Loucy (cell line): ENCODE measurements around the gene NSD2.

Experiments used
- H2AFZ ChIP-seq: fragments of 200-600 bp; sonication (generic); 2 replicates; pipeline ENCODE4 v1.6.0; 2016; ENCODE audit warnings: antibody characterized with exemption, mild to moderate bottlenecking, low read length, moderate library complexity
- H3F3A ChIP-seq: fragments of 200-600 bp; 2 replicates; pipeline ENCODE4 v1.6.0; 2016; ENCODE audit warnings: antibody characterized with exemption, low read depth, mild to moderate bottlenecking
- H3K27me3 ChIP-seq: fragments of 200-600 bp; sonication (generic); 2 replicates; pipeline ENCODE4 v1.6.1; 2014; ENCODE audit warnings: low read length, mild to moderate bottlenecking; ENCODE audit not compliant: insufficient read depth, poor library complexity, severe bottlenecking
- H3K36me3 ChIP-seq: fragments of 200-600 bp; sonication (generic); 2 replicates; pipeline ENCODE4 v1.6.1; 2016; ENCODE audit warnings: low read length; ENCODE audit not compliant: insufficient read depth
- H3K4me1 ChIP-seq: fragments of 200-600 bp; sonication (generic); 2 replicates; pipeline ENCODE4 v1.5.1; 2014; ENCODE audit warnings: low read length, mild to moderate bottlenecking; ENCODE audit not compliant: insufficient read depth, poor library complexity, severe bottlenecking
- H3K4me2 ChIP-seq: fragments of 200-600 bp; sonication (generic); 2 replicates; pipeline ENCODE4 v1.6.0; 2014; ENCODE audit warnings: antibody characterized with exemption, low read length, low read depth, mild to moderate bottlenecking; ENCODE audit not compliant: poor library complexity, severe bottlenecking
- H3K4me3 ChIP-seq: fragments of 200-600 bp; sonication (generic); 2 replicates; pipeline ENCODE4 v1.5.1; 2014; ENCODE audit warnings: low read length, mild to moderate bottlenecking, mixed read lengths; ENCODE audit not compliant: poor library complexity, severe bottlenecking
- H3K79me2 ChIP-seq: fragments of 200-600 bp; sonication (generic); 2 replicates; pipeline ENCODE4 v1.6.1; 2014; ENCODE audit warnings: low read length; ENCODE audit not compliant: insufficient read depth
- H3K9ac ChIP-seq: fragments of 200-600 bp; sonication (generic); 2 replicates; pipeline ENCODE4 v1.6.0; 2014; ENCODE audit warnings: mild to moderate bottlenecking, low read depth, low read length, moderate library complexity; ENCODE audit not compliant: poor library complexity, severe bottlenecking
- H3K9me2 ChIP-seq: fragments of 200-600 bp; sonication (generic); replicated peaks from 2 replicates; pipeline ENCODE4 v1.6.1; 2016; ENCODE audit warnings: low read depth, low read length, mixed read lengths
- H3K9me3 ChIP-seq: fragments of 200-600 bp; sonication (generic); 2 replicates; pipeline ENCODE4 v1.6.1; 2014; ENCODE audit warnings: mild to moderate bottlenecking, antibody characterized with exemption, low read length, low read depth; ENCODE audit not compliant: insufficient read depth
- H4K20me1 ChIP-seq: fragments of 200-600 bp; sonication (generic); 2 replicates; pipeline ENCODE4 v1.6.0; 2014; ENCODE audit warnings: antibody characterized with exemption, low read length, mild to moderate bottlenecking; ENCODE audit not compliant: insufficient read depth, poor library complexity, severe bottlenecking
- EZH2phosphoT487 ChIP-seq: fragments of 200-600 bp; IDR thresholded peaks from 2 replicates; pipeline ENCODE4 v1.6.1; 2018; ENCODE audit warnings: antibody characterized with exemption, mild to moderate bottlenecking, moderate library complexity, borderline replicate concordance
- TF ChIP-seq, protein P1 (sequence below): fragments of 200-600 bp; sonication (generic); conservative IDR thresholded peaks from 2 replicates; pipeline ENCODE4 v1.5.1; 2014; ENCODE audit warnings: mild to moderate bottlenecking, antibody characterized with exemption, low read length

The NSD2 gene

DNA sequence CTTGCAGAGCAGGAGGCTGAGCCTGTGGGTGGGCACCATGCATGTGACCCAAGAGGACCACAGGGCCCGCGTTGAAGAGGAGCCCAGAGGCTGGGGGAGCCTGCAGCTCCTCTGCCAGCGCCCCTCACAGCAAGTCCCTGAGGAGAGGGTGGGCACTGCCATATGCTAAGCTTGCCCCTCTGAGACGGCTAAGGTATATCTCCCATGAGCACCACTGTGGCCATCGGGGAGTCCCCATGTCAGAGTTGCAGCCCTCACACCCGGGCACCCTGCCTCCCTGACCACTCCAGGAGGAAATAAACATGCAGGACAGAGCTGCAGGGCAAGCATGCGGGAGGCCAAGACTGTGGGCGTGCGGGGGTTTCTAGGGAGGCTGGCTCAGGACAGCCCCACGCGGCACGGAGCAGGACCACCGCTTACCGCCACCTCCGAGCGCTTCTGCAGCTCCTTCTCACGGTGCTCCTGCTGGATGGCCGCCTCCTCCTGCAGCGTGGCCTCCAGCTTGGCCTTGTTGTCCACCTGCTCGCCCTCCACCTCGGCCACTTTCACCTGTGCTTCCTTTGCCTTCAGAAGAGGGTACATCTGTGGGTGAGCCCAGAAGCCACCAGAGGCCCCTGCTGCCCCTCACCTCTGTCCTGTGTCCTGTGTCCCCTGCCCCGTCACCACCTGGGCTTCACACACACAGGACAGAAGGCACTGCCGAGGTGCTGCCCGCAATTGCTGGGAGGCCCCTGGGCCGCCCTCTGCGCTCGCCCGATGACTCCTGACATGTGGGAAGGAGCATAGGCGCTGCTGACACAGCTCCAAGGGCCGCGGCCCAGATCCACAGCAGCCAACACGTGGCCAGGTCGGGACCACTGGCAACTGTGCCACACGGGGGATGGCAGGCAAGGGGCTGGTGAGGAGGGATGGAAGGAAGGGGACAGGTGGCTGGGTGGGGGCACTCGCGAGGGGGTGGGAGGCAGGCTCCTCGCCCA, 48.3 kb upstream of the NSD2 start:
- H2AFZ ChIP-seq = no peak overlapping the region

DNA sequence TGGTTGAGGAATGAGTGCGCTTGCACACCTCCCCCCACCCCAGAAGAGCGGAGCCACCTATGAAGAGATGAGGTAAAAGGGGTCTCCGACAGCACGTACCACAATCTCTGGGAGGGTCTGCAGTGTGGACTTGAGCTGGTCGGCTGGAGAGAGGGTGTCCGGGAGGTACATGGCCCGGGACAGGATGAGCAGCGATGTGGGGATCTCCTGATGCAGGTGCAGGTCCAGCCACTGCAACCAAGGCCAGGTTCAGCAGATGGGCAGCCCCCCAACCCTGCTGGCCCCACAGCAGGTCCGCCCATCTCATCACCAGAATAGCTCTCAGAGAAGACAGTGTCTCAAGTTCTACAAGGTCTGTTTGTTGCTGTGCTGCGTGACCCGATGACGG, 47.7 kb upstream of the NSD2 start:
- no peak overlapping the region for H3K9ac ChIP-seq
- H2AFZ ChIP-seq = no peak overlapping the region
- H3K9me3 ChIP-seq = no peaks in the 10 kb centered on the region
- H3K27me3 ChIP-seq = no peaks in the 10 kb centered on the region
- TF ChIP-seq, protein P1, sequence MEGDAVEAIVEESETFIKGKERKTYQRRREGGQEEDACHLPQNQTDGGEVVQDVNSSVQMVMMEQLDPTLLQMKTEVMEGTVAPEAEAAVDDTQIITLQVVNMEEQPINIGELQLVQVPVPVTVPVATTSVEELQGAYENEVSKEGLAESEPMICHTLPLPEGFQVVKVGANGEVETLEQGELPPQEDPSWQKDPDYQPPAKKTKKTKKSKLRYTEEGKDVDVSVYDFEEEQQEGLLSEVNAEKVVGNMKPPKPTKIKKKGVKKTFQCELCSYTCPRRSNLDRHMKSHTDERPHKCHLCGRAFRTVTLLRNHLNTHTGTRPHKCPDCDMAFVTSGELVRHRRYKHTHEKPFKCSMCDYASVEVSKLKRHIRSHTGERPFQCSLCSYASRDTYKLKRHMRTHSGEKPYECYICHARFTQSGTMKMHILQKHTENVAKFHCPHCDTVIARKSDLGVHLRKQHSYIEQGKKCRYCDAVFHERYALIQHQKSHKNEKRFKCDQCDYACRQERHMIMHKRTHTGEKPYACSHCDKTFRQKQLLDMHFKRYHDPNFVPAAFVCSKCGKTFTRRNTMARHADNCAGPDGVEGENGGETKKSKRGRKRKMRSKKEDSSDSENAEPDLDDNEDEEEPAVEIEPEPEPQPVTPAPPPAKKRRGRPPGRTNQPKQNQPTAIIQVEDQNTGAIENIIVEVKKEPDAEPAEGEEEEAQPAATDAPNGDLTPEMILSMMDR = no peak
- no peak for TF ChIP-seq EZH2phosphoT487
- no peaks in the 10 kb centered on the region for H4K20me1 ChIP-seq
- no peak overlapping the region for H3K4me2 ChIP-seq
- H3K79me2 ChIP-seq = no peaks in the 10 kb centered on the region
- peaks cover 42% of the 10 kb centered on the region; the same call in 1 of the 2 replicates for H3K36me3 ChIP-seq
- no peaks in the 10 kb centered on the region for H3K4me1 ChIP-seq
- no peaks in the 10 kb centered on the region for H3F3A ChIP-seq
- no peak overlapping the region for H3K4me3 ChIP-seq
- no peaks in the 10 kb centered on the region for H3K9me2 ChIP-seq

More for the DNA sequence above, 48.3 kb upstream of the NSD2 start:
- H3K9ac ChIP-seq = no peak overlapping the region
- no peaks in the 10 kb centered on the region for H3K79me2 ChIP-seq
- H3K27me3 ChIP-seq = no peaks in the 10 kb centered on the region
- no peaks in the 10 kb centered on the region for H3K9me3 ChIP-seq
- H3K4me2 ChIP-seq = no peak overlapping the region
- H3K9me2 ChIP-seq = no peaks in the 10 kb centered on the region
- no peak overlapping the region for H3K4me3 ChIP-seq
- H4K20me1 ChIP-seq = no peaks in the 10 kb centered on the region
- H3K36me3 ChIP-seq = peaks cover 46% of the 10 kb centered on the region; the same call in 1 of the 2 replicates
- H3F3A ChIP-seq = no peaks in the 10 kb centered on the region
- TF ChIP-seq EZH2phosphoT487 = no peak
- TF ChIP-seq, protein P1 = no peak
- no peaks in the 10 kb centered on the region for H3K4me1 ChIP-seq

DNA sequence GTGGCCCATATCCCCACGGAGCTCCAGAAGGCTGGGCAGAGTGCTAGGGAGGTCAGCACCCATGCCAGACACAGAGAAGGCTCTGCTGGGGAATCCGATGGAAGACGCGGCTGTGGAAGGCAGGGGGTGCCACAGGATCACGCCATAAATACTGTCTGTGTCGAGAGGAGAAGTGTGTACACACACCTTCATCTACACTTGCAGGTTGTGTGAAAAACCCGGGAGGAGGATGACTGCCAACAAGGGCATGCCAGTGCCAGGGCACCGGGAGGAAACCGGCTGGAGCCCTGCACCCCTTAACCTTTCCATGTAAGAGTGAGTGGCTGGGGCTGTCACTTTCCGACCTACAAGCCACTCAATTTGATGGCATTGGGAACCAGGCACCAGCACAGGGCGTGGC, 46.4 kb upstream of the NSD2 start:
- Histone ChIP-seq H3F3A (no peaks in the 10 kb centered on the region), H3K9me2 (no peaks in the 10 kb centered on the region), H3K27me3 (no peaks in the 10 kb centered on the region), H3K36me3 (peaks cover 31% of the 10 kb centered on the region; the same call in 1 of the 2 replicates), H3K4me2 (no peak overlapping the region), H2AFZ (no peak overlapping the region), H3K79me2 (no peaks in the 10 kb centered on the region), H3K9ac (no peak overlapping the region), H3K4me1 (no peaks in the 10 kb centered on the region), H4K20me1 (no peaks in the 10 kb centered on the region), H3K4me3 (no peak overlapping the region), H3K9me3 (no peaks in the 10 kb centered on the region)
- TF ChIP-seq, protein P1 = no peak
- TF ChIP-seq EZH2phosphoT487 = no peak
